ENCODE data around the gene TBC1D7. TPM values are rescaled to one million over a fixed set of nuclear protein-coding genes. Genes with fewer than 3 reads are reported as not detected.

TBC1D7 gene
- total and polyA plus RNA-seq, 2 experiments from 2014 or later, result 8.5 to 25.8 TPM

DNA sequence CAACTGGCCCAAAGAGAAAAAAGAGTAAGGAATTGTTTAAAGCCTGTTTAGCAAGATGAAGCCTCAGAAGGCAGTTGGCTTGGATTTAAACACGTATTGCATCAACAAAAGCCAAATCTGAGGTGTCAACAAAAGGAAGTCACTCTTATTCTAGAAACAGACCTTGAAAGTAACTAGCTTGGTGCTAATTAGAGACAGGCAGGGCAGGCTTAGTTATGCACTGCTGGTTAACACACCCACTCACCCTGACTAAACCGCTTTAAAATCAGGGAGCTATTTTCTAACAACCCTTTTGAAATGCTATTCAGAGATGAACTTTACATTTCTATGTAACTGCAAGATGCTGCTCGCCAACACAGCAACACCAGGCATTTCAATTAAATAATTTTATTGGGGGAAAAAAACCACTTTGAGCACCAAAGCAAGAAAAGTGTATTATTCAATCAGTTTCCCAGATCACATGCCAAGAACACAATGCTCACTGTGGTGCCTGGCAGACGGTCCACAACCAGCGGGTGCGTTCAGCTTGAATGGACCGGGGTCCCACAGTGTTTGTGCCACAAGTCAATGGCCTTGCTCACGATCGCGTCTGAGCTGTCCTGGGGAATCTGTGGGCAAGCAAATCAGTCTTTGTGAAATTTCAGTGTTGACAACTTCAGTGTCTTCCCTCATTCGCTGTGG lies 23.6 kb downstream of the TBC1D7 start:
- DNase-seq, result no peak
- peaks cover 15% of the 10 kb centered on the region for H3K4me1 ChIP-seq (ENCODE audit: insufficient read depth)
- H3K79me2 ChIP-seq (ENCODE audit: insufficient read depth), result no peaks in the 10 kb centered on the region
- H3K4me3 ChIP-seq, result no peak overlapping the region
- TF ChIP-seq EZH2phosphoT487 (IDR thresholded peaks at IDR 0.05; ENCODE audit: insufficient read depth, low read depth) (no peak), EZH2 (IDR thresholded peaks at IDR 0.05; ENCODE audit: insufficient read depth, poor library complexity, severe bottlenecking) (no peak)
- no peaks in the 10 kb centered on the region for H3K27me3 ChIP-seq (replicated peaks; ENCODE audit: insufficient read depth)
- no peak overlapping the region for H3K4me2 ChIP-seq (ENCODE audit: unreplicated experiment)
- no peaks in the 10 kb centered on the region for H4K20me1 ChIP-seq (ENCODE audit: insufficient read depth)
- no peak overlapping the region for H3K27ac ChIP-seq
- WGBS, 2 experiments (ENCODE audit: low coverage in 1 of 2, low lambda C conversion rate in 2 of 2, missing lambda C conversion rate in 2 of 2), result 95 to 96% methylated on average over 11 of the region's 11 CpGs
- no peak overlapping the region for H2AFZ ChIP-seq
- in situ Hi-C loops (cut with MboI), result no loop called here
- H3K9me2 ChIP-seq (ENCODE audit: insufficient read depth), result no peaks in the 10 kb centered on the region
- peaks cover 14% of the 10 kb centered on the region; the same call in 1 of the 2 replicates for H3K36me3 ChIP-seq (ENCODE audit: low read depth)
- no peaks in the 10 kb centered on the region for H3K9me3 ChIP-seq (ENCODE audit: low read depth)
- H3K9ac ChIP-seq, result no peak overlapping the region
- peaks cover 17% of the 10 kb centered on the region for H3F3A ChIP-seq (ENCODE audit: insufficient read depth)

DNA sequence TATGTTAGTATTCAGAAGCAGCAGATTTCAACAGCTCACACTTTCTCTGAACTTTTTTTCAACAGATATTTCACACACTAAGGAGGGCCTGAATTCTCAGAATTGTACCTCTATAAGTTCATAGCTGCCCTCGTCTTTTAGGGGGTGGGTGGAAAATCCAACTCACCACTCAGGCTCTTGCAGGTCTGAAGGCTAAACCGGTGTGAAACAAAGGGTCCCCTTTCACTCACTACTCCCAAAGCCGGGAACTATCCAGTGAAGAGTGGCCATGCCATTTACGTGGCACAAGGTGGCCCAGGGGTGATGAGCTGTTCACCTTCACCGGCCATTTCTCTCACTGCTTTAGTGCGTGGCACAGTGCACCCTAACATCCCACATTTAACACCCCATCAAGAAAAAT lies 24.2 kb downstream of the TBC1D7 start:
- no peak overlapping the region for H3K27ac ChIP-seq
- H4K20me1 ChIP-seq (ENCODE audit: insufficient read depth), result no peaks in the 10 kb centered on the region
- H3K4me3 ChIP-seq, result no peak overlapping the region
- H2AFZ ChIP-seq, result no peak overlapping the region
- H3K4me2 ChIP-seq (ENCODE audit: unreplicated experiment), result no peak overlapping the region
- no peaks in the 10 kb centered on the region for H3K79me2 ChIP-seq (ENCODE audit: insufficient read depth)
- no peaks in the 10 kb centered on the region for H3K27me3 ChIP-seq (replicated peaks; ENCODE audit: insufficient read depth)
- no peak for DNase-seq
- no peaks in the 10 kb centered on the region for H3K9me3 ChIP-seq (ENCODE audit: low read depth)
- H3K9me2 ChIP-seq (ENCODE audit: insufficient read depth), result no peaks in the 10 kb centered on the region
- TF ChIP-seq EZH2 (IDR thresholded peaks at IDR 0.05; ENCODE audit: insufficient read depth, poor library complexity, severe bottlenecking), result no peak
- no peak for TF ChIP-seq EZH2phosphoT487 (IDR thresholded peaks at IDR 0.05; ENCODE audit: insufficient read depth, low read depth)
- H3K4me1 ChIP-seq (ENCODE audit: insufficient read depth), result peaks cover 15% of the 10 kb centered on the region
- no peak overlapping the region for H3K9ac ChIP-seq
- WGBS, 2 experiments (ENCODE audit: low coverage in 1 of 2, low lambda C conversion rate in 2 of 2, missing lambda C conversion rate in 2 of 2), result 90 to 98% methylated on average over 6 of the region's 6 CpGs
- in situ Hi-C loops (cut with MboI), result no loop called here
- H3K36me3 ChIP-seq (ENCODE audit: low read depth), result peaks cover 14% of the 10 kb centered on the region; the same call in 1 of the 2 replicates
- H3F3A ChIP-seq (ENCODE audit: insufficient read depth), result peaks cover 17% of the 10 kb centered on the region

DNA sequence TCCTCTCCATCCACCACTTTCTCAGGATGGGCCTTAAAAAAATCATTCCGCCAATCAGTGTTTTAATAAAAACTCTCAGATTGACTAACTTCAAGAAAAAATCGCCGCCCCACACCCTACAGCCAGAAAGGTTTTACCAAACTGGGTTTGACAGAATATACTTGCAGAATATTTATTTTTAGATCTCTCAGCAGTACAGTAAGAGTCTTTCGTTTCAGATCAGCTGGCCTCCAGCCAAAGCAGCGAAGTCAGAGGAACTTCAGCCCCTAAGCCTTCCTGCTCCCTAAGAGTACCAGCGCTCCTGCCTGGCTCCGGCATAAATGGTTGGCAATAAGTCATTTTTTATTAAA lies 24.7 kb downstream of the TBC1D7 start:
- Histone ChIP-seq H3K4me3 (no peak overlapping the region), H3K4me2 (ENCODE audit: unreplicated experiment) (no peak overlapping the region), H3K27ac (peak overlapping the region; percentile 64), H3K9me3 (ENCODE audit: low read depth) (no peaks in the 10 kb centered on the region), H3F3A (ENCODE audit: insufficient read depth) (peaks cover 17% of the 10 kb centered on the region), H2AFZ (no peak overlapping the region), H3K9me2 (ENCODE audit: insufficient read depth) (no peaks in the 10 kb centered on the region), H3K9ac (peak overlapping the region; percentile 46), H3K27me3 (replicated peaks; ENCODE audit: insufficient read depth) (no peaks in the 10 kb centered on the region), H4K20me1 (ENCODE audit: insufficient read depth) (no peaks in the 10 kb centered on the region), H3K79me2 (ENCODE audit: insufficient read depth) (no peaks in the 10 kb centered on the region), H3K36me3 (ENCODE audit: low read depth) (peaks cover 14% of the 10 kb centered on the region; the same call in 1 of the 2 replicates), H3K4me1 (ENCODE audit: insufficient read depth) (peaks cover 15% of the 10 kb centered on the region)
- DNase-seq, result peak; percentile 29
- no peak for TF ChIP-seq EZH2phosphoT487 (IDR thresholded peaks at IDR 0.05; ENCODE audit: insufficient read depth, low read depth)
- no peak for TF ChIP-seq EZH2 (IDR thresholded peaks at IDR 0.05; ENCODE audit: insufficient read depth, poor library complexity, severe bottlenecking)
- in situ Hi-C loops (cut with MboI), result no loop called here
- WGBS, 2 experiments (ENCODE audit: low coverage in 1 of 2, low lambda C conversion rate in 2 of 2, missing lambda C conversion rate in 2 of 2), result 74 to 76% methylated on average over 7 of the region's 7 CpGs

DNA sequence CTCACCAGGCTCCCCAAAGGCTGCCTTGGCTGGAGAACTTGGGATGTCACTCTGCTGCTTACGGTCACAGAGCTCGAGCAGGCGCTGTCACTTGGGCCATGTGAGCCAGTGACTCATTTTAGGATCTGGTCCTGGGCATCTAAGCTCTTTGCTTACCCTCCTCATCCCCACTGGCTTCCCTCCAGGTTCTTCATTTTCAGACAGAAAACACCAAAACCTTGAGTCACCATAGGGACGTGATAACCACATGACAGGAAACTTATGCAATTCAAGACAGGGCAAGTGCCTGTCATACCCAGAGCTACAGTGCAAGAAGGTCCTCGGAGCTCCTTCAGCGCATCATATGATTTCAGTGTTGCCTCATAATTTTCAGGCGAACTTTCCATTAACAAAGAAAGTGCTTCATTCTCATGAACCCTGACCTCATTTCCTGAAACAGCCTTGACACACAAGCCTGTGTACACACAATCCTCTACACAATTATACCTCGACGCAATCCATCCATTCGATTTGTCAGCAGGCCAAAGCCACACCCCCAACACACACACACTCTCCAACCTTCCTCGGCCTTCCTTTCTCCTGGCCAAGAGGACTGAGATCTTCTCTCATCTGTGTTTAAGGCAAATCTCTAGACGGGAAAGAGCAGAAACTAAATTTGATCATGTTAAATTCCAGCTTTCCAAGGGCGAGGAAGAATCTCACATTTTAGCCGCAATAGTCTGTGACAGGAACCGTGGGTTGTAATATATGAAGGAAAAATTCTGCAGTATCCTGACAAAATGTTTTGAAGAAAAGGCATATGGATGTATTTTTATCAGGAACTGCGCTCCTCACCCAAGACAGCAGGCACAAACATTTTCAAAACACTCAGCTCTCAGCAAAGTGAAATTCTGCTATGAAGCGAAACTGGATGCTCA lies 25.3 kb downstream of the TBC1D7 start:
- in situ Hi-C loops (cut with MboI), result no loop called here
- 44 to 45% methylated on average over 17 of the region's 17 CpGs for WGBS, 2 experiments (ENCODE audit: low coverage in 1 of 2, low lambda C conversion rate in 2 of 2, missing lambda C conversion rate in 2 of 2)
- Histone ChIP-seq H3K27me3 (replicated peaks; ENCODE audit: insufficient read depth) (no peaks in the 10 kb centered on the region), H3K9ac (peak overlapping the region; percentile 46), H3K36me3 (ENCODE audit: low read depth) (peaks cover 14% of the 10 kb centered on the region; the same call in 1 of the 2 replicates), H3F3A (ENCODE audit: insufficient read depth) (peaks cover 17% of the 10 kb centered on the region), H4K20me1 (ENCODE audit: insufficient read depth) (no peaks in the 10 kb centered on the region), H3K4me1 (ENCODE audit: insufficient read depth) (peaks cover 15% of the 10 kb centered on the region), H3K4me3 (no peak overlapping the region), H3K4me2 (ENCODE audit: unreplicated experiment) (no peak overlapping the region), H3K27ac (peak overlapping the region; percentile 64), H3K79me2 (ENCODE audit: insufficient read depth) (no peaks in the 10 kb centered on the region), H3K9me3 (ENCODE audit: low read depth) (no peaks in the 10 kb centered on the region), H3K9me2 (ENCODE audit: insufficient read depth) (no peaks in the 10 kb centered on the region), H2AFZ (no peak overlapping the region)
- DNase-seq, result peak; percentile 97
- TF ChIP-seq EZH2phosphoT487 (IDR thresholded peaks at IDR 0.05; ENCODE audit: insufficient read depth, low read depth) (no peak), EZH2 (IDR thresholded peaks at IDR 0.05; ENCODE audit: insufficient read depth, poor library complexity, severe bottlenecking) (no peak)

Data from GM23248 (cell line).